GM23248 (cell line): ENCODE results near the gene AFAP1L1. TPM values are rescaled to one million over a fixed set of nuclear protein-coding genes. Genes with fewer than 3 reads are reported as not detected.

Experiments
- DNase-seq: peaks from one replicate; pipeline ENCODE4 v3.0.0-alpha.2; 2015
- H2AFZ ChIP-seq: fragments of 200-600 bp; sonication (generic); 2 replicates; pipeline ENCODE4 v1.6.1; 2016; ENCODE audit warnings: antibody characterized with exemption
- H3F3A ChIP-seq: fragments of 200-600 bp; sonication (generic); 2 replicates; pipeline ENCODE4 v1.6.1; 2016; ENCODE audit warnings: mild to moderate bottlenecking, antibody characterized with exemption, mixed run types; ENCODE audit not compliant: insufficient read depth
- H3K27ac ChIP-seq: fragments of 200-600 bp; sonication (generic); 2 replicates; pipeline ENCODE4 v1.5.1; 2016; ENCODE audit warnings: mild to moderate bottlenecking
- H3K27me3 ChIP-seq: fragments of 200-600 bp; sonication (generic); replicated peaks from 2 replicates; pipeline ENCODE4 v1.6.1; 2016; ENCODE audit warnings: mild to moderate bottlenecking; ENCODE audit not compliant: insufficient read depth
- H3K36me3 ChIP-seq: fragments of 200-600 bp; sonication (generic); 2 replicates; pipeline ENCODE4 v1.6.1; 2016; ENCODE audit warnings: low read depth, mild to moderate bottlenecking
- H3K4me1 ChIP-seq: fragments of 200-600 bp; sonication (generic); 2 replicates; pipeline ENCODE4 v1.6.1; 2016; ENCODE audit warnings: mild to moderate bottlenecking; ENCODE audit not compliant: insufficient read depth
- H3K4me2 ChIP-seq: fragments of 200-600 bp; sonication (generic); one replicate; pipeline ENCODE4 v1.6.1; 2016; ENCODE audit warnings: mild to moderate bottlenecking; ENCODE audit not compliant: unreplicated experiment
- H3K4me3 ChIP-seq: fragments of 200-600 bp; sonication (generic); 2 replicates; pipeline ENCODE4 v1.5.1; 2016; ENCODE audit warnings: mild to moderate bottlenecking
- H3K79me2 ChIP-seq: fragments of 200-600 bp; sonication (generic); 2 replicates; pipeline ENCODE4 v1.6.1; 2016; ENCODE audit warnings: mild to moderate bottlenecking; ENCODE audit not compliant: insufficient read depth
- H3K9ac ChIP-seq: fragments of 200-600 bp; sonication (generic); 2 replicates; pipeline ENCODE4 v1.6.1; 2016; ENCODE audit warnings: mild to moderate bottlenecking
- H3K9me2 ChIP-seq: fragments of 200-600 bp; sonication (generic); 2 replicates; pipeline ENCODE4 v1.6.1; 2016; ENCODE audit warnings: mixed run types, mild to moderate bottlenecking, moderate library complexity; ENCODE audit not compliant: insufficient read depth
- H3K9me3 ChIP-seq: fragments of 200-600 bp; sonication (generic); one replicate; pipeline ENCODE4 v1.6.1; 2017; ENCODE audit warnings: low read depth
- H4K20me1 ChIP-seq: fragments of 200-600 bp; sonication (generic); 2 replicates; pipeline ENCODE4 v1.6.0; 2016; ENCODE audit not compliant: insufficient read depth
- EZH2 ChIP-seq: fragments of 200-600 bp; sonication (generic); IDR thresholded peaks from 2 replicates; pipeline ENCODE4 v1.6.1; 2018; ENCODE audit warnings: antibody characterized with exemption, mild to moderate bottlenecking; ENCODE audit not compliant: insufficient read depth, poor library complexity, severe bottlenecking
- EZH2phosphoT487 ChIP-seq: fragments of 200-600 bp; sonication (generic); IDR thresholded peaks from 2 replicates; pipeline ENCODE4 v1.6.1; 2018; ENCODE audit warnings: antibody characterized with exemption, moderate library complexity, mild to moderate bottlenecking, low read depth; ENCODE audit not compliant: insufficient read depth
- WGBS, 2 experiments: methylation state at CpG; one replicate each; pipeline ENCODE4 v1.1.6; 2015 to 2017; ENCODE audit warnings: low lambda C conversion rate in 2 of 2, low coverage in 1 of 2; ENCODE audit errors: missing lambda C conversion rate in 2 of 2; 5-methylcytosine and 5-hydroxymethylcytosine counted together
- in situ Hi-C: fragments of 300-500 bp; cut with MboI; formaldehyde crosslinking; loops from 2 replicates; pipeline ENCODE4 v1.15.0; 2020
- polyA plus RNA-seq: library from polyadenylated mRNA; unstranded; fragments of >200 nt; fragmentation: Nextera tagmentation; extraction: Ambion mirVana; gene quantifications from 2 replicates; pipeline ENCODE4 v1.2.1, GENCODE V29; 2016
- total RNA-seq: library from RNA; depleted of rRNA; stranded (reverse); fragments of >200 nt; shearing (Covaris generic); gene quantifications from 2 replicates; pipeline ENCODE4 v1.2.3, GENCODE V29; 2014

The AFAP1L1 gene
- total and polyA plus RNA-seq, 2 experiments from 2014 or later, result 0.76 to 1.3 TPM

DNA sequence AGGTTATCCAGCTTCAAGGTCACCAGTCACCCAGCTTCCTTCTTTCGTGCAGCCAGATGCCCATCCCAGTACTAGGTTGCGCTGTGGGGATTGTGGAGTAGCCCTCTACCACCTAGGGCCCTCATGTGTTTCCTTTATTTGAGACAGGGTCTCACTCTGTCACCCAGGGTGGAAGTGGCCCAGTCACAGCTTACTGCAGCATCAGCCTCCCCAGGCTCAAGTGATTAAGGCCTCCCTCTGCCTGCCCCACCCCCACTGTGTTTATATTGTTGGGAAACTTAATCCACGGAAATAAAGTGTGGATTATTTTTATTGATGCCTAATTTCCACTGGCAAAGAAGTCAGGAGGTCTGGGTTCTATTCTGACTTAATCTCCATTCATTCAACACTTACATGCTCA, 103.1 kb downstream of the AFAP1L1 start:
- Histone ChIP-seq H3K79me2 (no peaks in the 10 kb centered on the region), H3F3A (no peaks in the 10 kb centered on the region), H3K27me3 (no peaks in the 10 kb centered on the region; the same call in 1 of the 2 replicates), H3K27ac (no peak overlapping the region), H2AFZ (no peak overlapping the region), H3K9me3 (no peaks in the 10 kb centered on the region), H4K20me1 (no peaks in the 10 kb centered on the region), H3K9me2 (no peaks in the 10 kb centered on the region), H3K4me1 (no peaks in the 10 kb centered on the region), H3K36me3 (no peaks in the 10 kb centered on the region), H3K9ac (no peak overlapping the region), H3K4me2 (no peak overlapping the region), H3K4me3 (no peak overlapping the region)
- in situ Hi-C loops, result loop anchor here (10.0 kb wide), 1 partner anchor 190 kb away; no protein-coding TSS in a partner anchor
- WGBS, 2 experiments, result 86 to 93% methylated on average over 3 of the region's 3 CpGs
- no peak for DNase-seq
- TF ChIP-seq EZH2phosphoT487, result no peak
- no peak for TF ChIP-seq EZH2

DNA sequence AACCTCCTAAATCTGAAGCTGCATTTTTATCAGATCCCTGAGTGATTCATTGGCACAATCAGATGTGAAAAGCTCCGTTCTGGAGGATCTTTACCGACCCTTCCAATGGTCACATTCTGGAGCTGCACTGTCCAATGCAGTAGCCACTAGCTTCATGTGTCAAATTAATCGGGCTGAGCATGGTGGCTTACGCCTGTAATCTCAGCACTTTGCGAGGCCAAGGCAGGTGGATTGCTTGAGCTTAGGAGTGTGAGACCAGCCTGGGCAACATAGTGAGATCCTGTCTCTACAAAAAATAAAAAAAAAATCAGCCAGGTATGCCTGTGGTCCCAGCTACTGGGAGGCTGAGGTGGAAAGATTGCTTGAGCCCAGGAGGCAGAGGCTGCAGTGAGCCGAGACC, 103.8 kb downstream of the AFAP1L1 start:
- H3F3A ChIP-seq, result no peaks in the 10 kb centered on the region
- H3K4me1 ChIP-seq, result no peaks in the 10 kb centered on the region
- no peaks in the 10 kb centered on the region; the same call in 1 of the 2 replicates for H3K27me3 ChIP-seq
- WGBS, 2 experiments, result 81 to 88% methylated on average over 6 of the region's 6 CpGs
- no peak overlapping the region for H2AFZ ChIP-seq
- no peaks in the 10 kb centered on the region for H3K79me2 ChIP-seq
- H3K4me2 ChIP-seq, result no peak overlapping the region
- DNase-seq, result no peak
- TF ChIP-seq EZH2 (no peak), EZH2phosphoT487 (no peak)
- H3K9me3 ChIP-seq, result no peaks in the 10 kb centered on the region
- no peaks in the 10 kb centered on the region for H3K9me2 ChIP-seq
- H3K36me3 ChIP-seq, result no peaks in the 10 kb centered on the region
- H3K27ac ChIP-seq, result no peak overlapping the region
- in situ Hi-C loops, result loop anchor here (10.0 kb wide), 1 partner anchor 189 kb away; no protein-coding TSS in a partner anchor
- no peak overlapping the region for H3K4me3 ChIP-seq
- no peak overlapping the region for H3K9ac ChIP-seq
- H4K20me1 ChIP-seq, result no peaks in the 10 kb centered on the region

DNA sequence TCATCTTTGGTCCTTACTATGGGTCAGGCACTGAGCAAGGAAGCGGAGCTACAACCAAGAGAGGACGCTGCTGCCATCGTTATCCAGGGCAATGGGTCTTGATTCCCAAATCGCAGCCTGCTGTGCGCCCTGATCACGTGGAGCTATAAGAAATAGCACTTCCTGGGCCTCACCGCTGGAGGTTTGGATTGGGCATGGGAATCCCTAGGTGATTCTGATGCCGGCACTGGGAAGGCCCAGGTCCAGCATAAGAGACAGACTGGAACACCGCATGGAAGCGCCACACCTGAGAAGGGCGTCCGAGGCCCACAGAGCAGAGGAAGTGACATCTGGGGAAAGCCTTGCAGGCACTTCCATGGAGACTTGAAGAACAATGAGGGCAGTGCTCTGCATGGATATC, 104.4 kb downstream of the AFAP1L1 start:
- H3K9ac ChIP-seq, result no peak overlapping the region
- H3K9me3 ChIP-seq, result no peaks in the 10 kb centered on the region
- H3K27ac ChIP-seq, result no peak overlapping the region
- no peaks in the 10 kb centered on the region for H3F3A ChIP-seq
- no peak overlapping the region for H2AFZ ChIP-seq
- no peaks in the 10 kb centered on the region for H3K36me3 ChIP-seq
- TF ChIP-seq EZH2, result no peak
- no peak for TF ChIP-seq EZH2phosphoT487
- H3K79me2 ChIP-seq, result no peaks in the 10 kb centered on the region
- H3K4me3 ChIP-seq, result no peak overlapping the region
- no peaks in the 10 kb centered on the region for H4K20me1 ChIP-seq
- no peaks in the 10 kb centered on the region for H3K9me2 ChIP-seq
- no peaks in the 10 kb centered on the region; the same call in 1 of the 2 replicates for H3K27me3 ChIP-seq
- no peaks in the 10 kb centered on the region for H3K4me1 ChIP-seq
- H3K4me2 ChIP-seq, result no peak overlapping the region
- no peak for DNase-seq
- WGBS, 2 experiments, result 96 to 97% methylated on average over 12 of the region's 12 CpGs
- in situ Hi-C loops, result loop anchor here (10.0 kb wide), 1 partner anchor 189 kb away; no protein-coding TSS in a partner anchor

- no peaks in the 10 kb centered on the region for H3K9me3 ChIP-seq
- in situ Hi-C loops, result loop anchor here (10.0 kb wide), 1 partner anchor 188 kb away; no protein-coding TSS in a partner anchor
- H3K27me3 ChIP-seq, result no peaks in the 10 kb centered on the region; the same call in 1 of the 2 replicates
- H3K9ac ChIP-seq, result no peak overlapping the region
- no peaks in the 10 kb centered on the region for H3K9me2 ChIP-seq
- H3K27ac ChIP-seq, result no peak overlapping the region
- H3F3A ChIP-seq, result no peaks in the 10 kb centered on the region
- H3K4me2 ChIP-seq, result no peak overlapping the region
- H3K79me2 ChIP-seq, result no peaks in the 10 kb centered on the region
- no peak for TF ChIP-seq EZH2phosphoT487
- no peak for TF ChIP-seq EZH2
- no peak for DNase-seq
- H3K4me1 ChIP-seq, result no peaks in the 10 kb centered on the region
- no peak overlapping the region for H3K4me3 ChIP-seq
- WGBS, 2 experiments, result 82 to 91% methylated on average over 7 of the region's 7 CpGs
- no peaks in the 10 kb centered on the region for H4K20me1 ChIP-seq
- H3K36me3 ChIP-seq, result no peaks in the 10 kb centered on the region
- no peak overlapping the region for H2AFZ ChIP-seq
Measured at GRCh38 chr5:149376711-149377447, 105.2 kb downstream of the AFAP1L1 start.
